ENCODE results near the gene REP15.
A peak's percentile ranks its signal among the peaks of the same experiment; 100 is the strongest.

DNA sequence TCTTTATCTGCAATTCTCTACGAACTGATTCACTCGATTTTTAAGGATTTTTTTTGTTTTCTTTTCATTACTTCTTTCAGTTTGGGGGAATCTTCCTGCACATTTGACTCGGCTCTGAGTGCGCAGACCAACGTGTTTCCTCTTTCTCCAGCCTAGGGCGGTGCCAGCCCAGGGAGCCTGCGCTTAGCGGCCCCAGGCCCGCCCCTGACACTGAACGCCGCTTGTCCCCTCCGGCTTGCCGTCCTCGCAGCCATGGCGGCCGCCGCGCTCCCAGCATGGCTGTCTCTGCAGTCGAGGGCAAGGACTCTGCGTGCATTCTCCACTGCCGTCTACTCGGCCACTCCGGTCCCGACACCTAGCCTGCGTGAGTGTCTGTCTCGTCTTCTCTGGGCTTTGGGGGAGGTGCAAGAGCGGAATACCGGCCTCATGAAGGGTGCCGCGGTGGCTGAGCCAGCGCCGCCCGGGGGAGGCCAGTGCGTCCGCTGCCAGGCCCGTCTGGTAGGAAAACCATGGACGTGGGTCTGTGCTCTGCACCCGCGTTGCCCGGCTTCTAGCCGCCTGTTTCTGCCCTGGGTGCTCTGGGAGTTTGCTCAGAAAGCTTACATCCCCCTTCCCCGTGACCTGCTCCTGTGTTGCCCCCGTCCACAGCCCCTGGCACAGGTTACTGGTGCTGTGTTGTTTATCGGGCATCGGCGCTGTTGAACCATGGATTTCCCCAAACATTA is 14.5 kb downstream of the REP15 start, which contains the start of gene MRPS35:
- TF ChIP-seq, protein P1, sequence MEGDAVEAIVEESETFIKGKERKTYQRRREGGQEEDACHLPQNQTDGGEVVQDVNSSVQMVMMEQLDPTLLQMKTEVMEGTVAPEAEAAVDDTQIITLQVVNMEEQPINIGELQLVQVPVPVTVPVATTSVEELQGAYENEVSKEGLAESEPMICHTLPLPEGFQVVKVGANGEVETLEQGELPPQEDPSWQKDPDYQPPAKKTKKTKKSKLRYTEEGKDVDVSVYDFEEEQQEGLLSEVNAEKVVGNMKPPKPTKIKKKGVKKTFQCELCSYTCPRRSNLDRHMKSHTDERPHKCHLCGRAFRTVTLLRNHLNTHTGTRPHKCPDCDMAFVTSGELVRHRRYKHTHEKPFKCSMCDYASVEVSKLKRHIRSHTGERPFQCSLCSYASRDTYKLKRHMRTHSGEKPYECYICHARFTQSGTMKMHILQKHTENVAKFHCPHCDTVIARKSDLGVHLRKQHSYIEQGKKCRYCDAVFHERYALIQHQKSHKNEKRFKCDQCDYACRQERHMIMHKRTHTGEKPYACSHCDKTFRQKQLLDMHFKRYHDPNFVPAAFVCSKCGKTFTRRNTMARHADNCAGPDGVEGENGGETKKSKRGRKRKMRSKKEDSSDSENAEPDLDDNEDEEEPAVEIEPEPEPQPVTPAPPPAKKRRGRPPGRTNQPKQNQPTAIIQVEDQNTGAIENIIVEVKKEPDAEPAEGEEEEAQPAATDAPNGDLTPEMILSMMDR (conservative IDR thresholded peaks at IDR 0.05; ENCODE audit: low read depth in 2 of 2): no peak
- TF ChIP-seq JUNB (IDR thresholded peaks at IDR 0.05; ENCODE audit: unreplicated experiment) (no peak), POLR2AphosphoS5 (IDR thresholded peaks at IDR 0.05; ENCODE audit: low read depth) (peak; percentile 95), EZH2 (IDR thresholded peaks at IDR 0.05; ENCODE audit: low read depth, unreplicated experiment) (no peak), CREB1 (CRISPR knock-in tag; IDR thresholded peaks at IDR 0.05; ENCODE audit: low read depth) (0 out of 2 replicates have a peak, but pooled peaks have one; percentile 4), ZNF331 (CRISPR knock-in tag; IDR thresholded peaks at IDR 0.05; ENCODE audit: low read depth) (no peak), EZH2phosphoT487 (IDR thresholded peaks at IDR 0.05; ENCODE audit: unreplicated experiment) (no peak), NANOG (IDR thresholded peaks at IDR 0.05; ENCODE audit: borderline replicate concordance) (no peak), ZNF114 (CRISPR knock-in tag; IDR thresholded peaks at IDR 0.05) (no peak)
- TF ChIP-seq, protein P2, sequence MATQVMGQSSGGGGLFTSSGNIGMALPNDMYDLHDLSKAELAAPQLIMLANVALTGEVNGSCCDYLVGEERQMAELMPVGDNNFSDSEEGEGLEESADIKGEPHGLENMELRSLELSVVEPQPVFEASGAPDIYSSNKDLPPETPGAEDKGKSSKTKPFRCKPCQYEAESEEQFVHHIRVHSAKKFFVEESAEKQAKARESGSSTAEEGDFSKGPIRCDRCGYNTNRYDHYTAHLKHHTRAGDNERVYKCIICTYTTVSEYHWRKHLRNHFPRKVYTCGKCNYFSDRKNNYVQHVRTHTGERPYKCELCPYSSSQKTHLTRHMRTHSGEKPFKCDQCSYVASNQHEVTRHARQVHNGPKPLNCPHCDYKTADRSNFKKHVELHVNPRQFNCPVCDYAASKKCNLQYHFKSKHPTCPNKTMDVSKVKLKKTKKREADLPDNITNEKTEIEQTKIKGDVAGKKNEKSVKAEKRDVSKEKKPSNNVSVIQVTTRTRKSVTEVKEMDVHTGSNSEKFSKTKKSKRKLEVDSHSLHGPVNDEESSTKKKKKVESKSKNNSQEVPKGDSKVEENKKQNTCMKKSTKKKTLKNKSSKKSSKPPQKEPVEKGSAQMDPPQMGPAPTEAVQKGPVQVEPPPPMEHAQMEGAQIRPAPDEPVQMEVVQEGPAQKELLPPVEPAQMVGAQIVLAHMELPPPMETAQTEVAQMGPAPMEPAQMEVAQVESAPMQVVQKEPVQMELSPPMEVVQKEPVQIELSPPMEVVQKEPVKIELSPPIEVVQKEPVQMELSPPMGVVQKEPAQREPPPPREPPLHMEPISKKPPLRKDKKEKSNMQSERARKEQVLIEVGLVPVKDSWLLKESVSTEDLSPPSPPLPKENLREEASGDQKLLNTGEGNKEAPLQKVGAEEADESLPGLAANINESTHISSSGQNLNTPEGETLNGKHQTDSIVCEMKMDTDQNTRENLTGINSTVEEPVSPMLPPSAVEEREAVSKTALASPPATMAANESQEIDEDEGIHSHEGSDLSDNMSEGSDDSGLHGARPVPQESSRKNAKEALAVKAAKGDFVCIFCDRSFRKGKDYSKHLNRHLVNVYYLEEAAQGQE (IDR thresholded peaks at IDR 0.05; ENCODE audit: unreplicated experiment): no peak

All from GM23338 (cell line).